Neural cell (in vitro differentiated cells): ENCODE data around the gene OXNAD1.

Experiments used
- EP300 ChIP-seq: fragments of 450-650 bp; conservative IDR thresholded peaks from 2 replicates; pipeline ENCODE4 v1.6.1; 2014; ENCODE audit warnings: antibody characterized with exemption, mild to moderate bottlenecking, moderate library complexity; ENCODE audit not compliant: poor library complexity, severe bottlenecking
- EZH2 ChIP-seq: fragments of 200-600, 300-800 bp; shearing (Covaris generic), sonication (generic); IDR thresholded peaks from 2 replicates; pipeline ENCODE4 v1.6.1; 2014; ENCODE audit warnings: antibody characterized with exemption, low read length, borderline replicate concordance, mild to moderate bottlenecking; ENCODE audit not compliant: insufficient read depth, poor library complexity, severe bottlenecking
- MXI1 ChIP-seq: fragments of 450-650 bp; conservative IDR thresholded peaks from 2 replicates; pipeline ENCODE4 v1.6.1; 2014; ENCODE audit warnings: antibody characterized with exemption, mild to moderate bottlenecking; ENCODE audit not compliant: poor library complexity, severe bottlenecking
- POLR2AphosphoS5 ChIP-seq: IDR thresholded peaks from 2 replicates; pipeline ENCODE4 v1.6.1; 2012
- RAD21 ChIP-seq: fragments of 450-650 bp; conservative IDR thresholded peaks from 2 replicates; pipeline ENCODE4 v1.6.1; 2014; ENCODE audit warnings: antibody characterized with exemption, mild to moderate bottlenecking, moderate library complexity
- TAF1 ChIP-seq: IDR thresholded peaks from 2 replicates; pipeline ENCODE4 v1.6.1; 2012; ENCODE audit warnings: low read depth
- TF ChIP-seq, protein P1 (sequence below): fragments of 450-650 bp; IDR thresholded peaks from 2 replicates; pipeline ENCODE4 v1.5.1; 2014; ENCODE audit warnings: antibody characterized with exemption, mild to moderate bottlenecking, moderate library complexity; ENCODE audit not compliant: poor library complexity, severe bottlenecking
- TF ChIP-seq, protein P2 (sequence below): IDR thresholded peaks from 2 replicates; pipeline ENCODE4 v1.6.1; 2012; ENCODE audit warnings: borderline replicate concordance

DNA sequence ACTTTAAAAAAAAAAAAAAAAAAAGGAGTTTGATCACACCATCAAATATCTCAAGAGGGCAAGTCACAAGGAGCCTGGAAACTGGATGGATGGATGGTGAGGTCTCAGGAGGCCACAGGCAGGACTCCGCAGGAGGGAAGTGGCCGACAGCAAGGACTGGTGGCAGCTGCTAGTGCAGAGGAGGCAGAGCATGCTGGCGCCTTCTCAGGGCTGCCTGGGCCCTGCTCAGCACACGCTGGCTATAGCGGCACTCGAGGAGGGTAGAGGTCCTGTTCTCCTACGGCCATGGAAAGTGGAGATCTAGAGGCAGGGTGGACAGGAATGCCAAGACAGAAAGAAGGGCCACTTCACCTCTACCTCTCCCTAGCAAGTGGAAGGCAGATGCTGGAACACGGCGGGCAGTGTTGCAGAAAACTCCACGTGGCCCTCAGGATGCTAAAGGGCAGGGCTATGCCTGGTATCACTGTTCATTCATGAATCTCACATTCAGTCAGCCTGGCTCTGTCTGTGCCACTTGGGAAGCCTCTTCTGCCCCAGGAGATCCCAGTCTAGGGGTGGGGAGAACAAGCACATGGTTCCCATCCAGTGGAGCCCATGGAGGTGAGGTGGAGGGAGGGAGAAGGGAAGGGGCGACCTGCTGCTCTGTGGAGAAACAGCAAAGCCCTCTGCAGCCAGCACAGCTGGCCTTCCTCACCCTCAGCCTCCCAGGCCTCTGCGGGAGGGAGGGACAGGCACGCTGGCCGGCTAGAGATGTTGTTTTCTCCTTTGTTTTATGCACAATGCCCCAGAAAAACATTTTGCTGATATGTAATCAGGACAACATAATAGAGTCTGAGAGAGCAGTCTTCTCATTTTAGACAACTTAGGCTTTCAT, 71.0 kb downstream of the OXNAD1 start:
- TF ChIP-seq, protein P1, sequence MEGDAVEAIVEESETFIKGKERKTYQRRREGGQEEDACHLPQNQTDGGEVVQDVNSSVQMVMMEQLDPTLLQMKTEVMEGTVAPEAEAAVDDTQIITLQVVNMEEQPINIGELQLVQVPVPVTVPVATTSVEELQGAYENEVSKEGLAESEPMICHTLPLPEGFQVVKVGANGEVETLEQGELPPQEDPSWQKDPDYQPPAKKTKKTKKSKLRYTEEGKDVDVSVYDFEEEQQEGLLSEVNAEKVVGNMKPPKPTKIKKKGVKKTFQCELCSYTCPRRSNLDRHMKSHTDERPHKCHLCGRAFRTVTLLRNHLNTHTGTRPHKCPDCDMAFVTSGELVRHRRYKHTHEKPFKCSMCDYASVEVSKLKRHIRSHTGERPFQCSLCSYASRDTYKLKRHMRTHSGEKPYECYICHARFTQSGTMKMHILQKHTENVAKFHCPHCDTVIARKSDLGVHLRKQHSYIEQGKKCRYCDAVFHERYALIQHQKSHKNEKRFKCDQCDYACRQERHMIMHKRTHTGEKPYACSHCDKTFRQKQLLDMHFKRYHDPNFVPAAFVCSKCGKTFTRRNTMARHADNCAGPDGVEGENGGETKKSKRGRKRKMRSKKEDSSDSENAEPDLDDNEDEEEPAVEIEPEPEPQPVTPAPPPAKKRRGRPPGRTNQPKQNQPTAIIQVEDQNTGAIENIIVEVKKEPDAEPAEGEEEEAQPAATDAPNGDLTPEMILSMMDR, result no peak
- TF ChIP-seq RAD21, result no peak
- TF ChIP-seq, protein P2, sequence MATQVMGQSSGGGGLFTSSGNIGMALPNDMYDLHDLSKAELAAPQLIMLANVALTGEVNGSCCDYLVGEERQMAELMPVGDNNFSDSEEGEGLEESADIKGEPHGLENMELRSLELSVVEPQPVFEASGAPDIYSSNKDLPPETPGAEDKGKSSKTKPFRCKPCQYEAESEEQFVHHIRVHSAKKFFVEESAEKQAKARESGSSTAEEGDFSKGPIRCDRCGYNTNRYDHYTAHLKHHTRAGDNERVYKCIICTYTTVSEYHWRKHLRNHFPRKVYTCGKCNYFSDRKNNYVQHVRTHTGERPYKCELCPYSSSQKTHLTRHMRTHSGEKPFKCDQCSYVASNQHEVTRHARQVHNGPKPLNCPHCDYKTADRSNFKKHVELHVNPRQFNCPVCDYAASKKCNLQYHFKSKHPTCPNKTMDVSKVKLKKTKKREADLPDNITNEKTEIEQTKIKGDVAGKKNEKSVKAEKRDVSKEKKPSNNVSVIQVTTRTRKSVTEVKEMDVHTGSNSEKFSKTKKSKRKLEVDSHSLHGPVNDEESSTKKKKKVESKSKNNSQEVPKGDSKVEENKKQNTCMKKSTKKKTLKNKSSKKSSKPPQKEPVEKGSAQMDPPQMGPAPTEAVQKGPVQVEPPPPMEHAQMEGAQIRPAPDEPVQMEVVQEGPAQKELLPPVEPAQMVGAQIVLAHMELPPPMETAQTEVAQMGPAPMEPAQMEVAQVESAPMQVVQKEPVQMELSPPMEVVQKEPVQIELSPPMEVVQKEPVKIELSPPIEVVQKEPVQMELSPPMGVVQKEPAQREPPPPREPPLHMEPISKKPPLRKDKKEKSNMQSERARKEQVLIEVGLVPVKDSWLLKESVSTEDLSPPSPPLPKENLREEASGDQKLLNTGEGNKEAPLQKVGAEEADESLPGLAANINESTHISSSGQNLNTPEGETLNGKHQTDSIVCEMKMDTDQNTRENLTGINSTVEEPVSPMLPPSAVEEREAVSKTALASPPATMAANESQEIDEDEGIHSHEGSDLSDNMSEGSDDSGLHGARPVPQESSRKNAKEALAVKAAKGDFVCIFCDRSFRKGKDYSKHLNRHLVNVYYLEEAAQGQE, result no peak
- TF ChIP-seq EZH2, result no peak
- TF ChIP-seq EP300, result no peak
- TF ChIP-seq POLR2AphosphoS5, result no peak
- TF ChIP-seq TAF1, result no peak
- no peak for TF ChIP-seq MXI1
